Keratinocyte (primary cell): ENCODE results near the gene DSC3. TPM values are rescaled to one million over a fixed set of nuclear protein-coding genes. Genes with fewer than 3 reads are reported as not detected.

ENCODE experiments used
- DNase-seq: peaks from one replicate; pipeline ENCODE4 v3.0.0-alpha.2; 2011; ENCODE audit warnings: low read depth, missing footprints, low spot score
- FAIRE-seq: peaks from 2 replicates; lab custom pipeline; 2011; peaks lifted over from hg19 to GRCh38; lab: Jason Lieb, UNC
- H2AFZ ChIP-seq: 2 replicates; pipeline ENCODE4 v1.6.0; 2012; ENCODE audit warnings: low read length, control low read depth, inconsistent platforms; ENCODE audit not compliant: control insufficient read depth
- H3K27ac ChIP-seq: 2 replicates; pipeline ENCODE4 v1.5.1; 2011; ENCODE audit warnings: low read length; ENCODE audit not compliant: control insufficient read depth, insufficient read depth
- H3K27me3 ChIP-seq: 3 replicates; pipeline ENCODE4 v1.6.0; 2011; ENCODE audit warnings: low read length; ENCODE audit not compliant: control insufficient read depth, insufficient read depth; ENCODE audit errors: extremely low read depth
- H3K36me3 ChIP-seq, 2 experiments: 2 replicates in 1 of 2; 3 replicates in 1 of 2; pipeline ENCODE4 v1.5.1; 2011; ENCODE audit warnings: low read length in 2 of 2, mild to moderate bottlenecking in 1 of 2; ENCODE audit not compliant: control insufficient read depth in 2 of 2, insufficient read depth in 2 of 2; ENCODE audit errors: extremely low read depth in 1 of 2
- H3K4me1 ChIP-seq: 3 replicates; pipeline ENCODE4 v1.5.1; 2011; ENCODE audit warnings: low read length; ENCODE audit not compliant: control insufficient read depth, insufficient read depth; ENCODE audit errors: extremely low read depth
- H3K4me2 ChIP-seq: 3 replicates; pipeline ENCODE4 v1.6.0; 2011; ENCODE audit warnings: low read depth, low read length; ENCODE audit not compliant: control insufficient read depth, insufficient read depth; ENCODE audit errors: extremely low read depth
- H3K4me3 ChIP-seq, 3 experiments: fragments of 200-600 bp in 1 of 3; sonication (generic) in 1 of 3; 2 replicates in 2 of 3; 3 replicates in 1 of 3; pipeline ENCODE4 v1.5.1; 2011 to 2016; ENCODE audit warnings: low read length in 3 of 3, mild to moderate bottlenecking in 3 of 3, control low read depth in 2 of 3, inconsistent platforms in 1 of 3, low read depth in 1 of 3, mixed read lengths in 1 of 3, mixed run types in 1 of 3, moderate library complexity in 1 of 3; ENCODE audit not compliant: control insufficient read depth in 2 of 3, insufficient read depth in 2 of 3; ENCODE audit errors: extremely low read depth in 1 of 3
- H3K79me2 ChIP-seq: 2 replicates; pipeline ENCODE4 v1.6.0; 2012; ENCODE audit warnings: low read length; ENCODE audit not compliant: control insufficient read depth, insufficient read depth
- H3K9ac ChIP-seq: 3 replicates; pipeline ENCODE4 v1.6.0; 2011; ENCODE audit warnings: low read length; ENCODE audit not compliant: control insufficient read depth, insufficient read depth; ENCODE audit errors: extremely low read depth
- H3K9me1 ChIP-seq: 3 replicates; pipeline ENCODE4 v1.6.0; 2011; ENCODE audit warnings: low read length; ENCODE audit not compliant: control insufficient read depth, insufficient read depth; ENCODE audit errors: extremely low read depth
- H3K9me3 ChIP-seq: 2 replicates; pipeline ENCODE4 v1.5.1; 2012; ENCODE audit warnings: low read depth, low read length; ENCODE audit not compliant: control insufficient read depth
- H4K20me1 ChIP-seq: 3 replicates; pipeline ENCODE4 v1.6.0; 2011; ENCODE audit warnings: low read length; ENCODE audit not compliant: control insufficient read depth, insufficient read depth; ENCODE audit errors: extremely low read depth
- CTCF ChIP-seq, 3 experiments: IDR thresholded peaks in 1 of 3; conservative IDR thresholded peaks in 1 of 3; optimal IDR thresholded peaks in 1 of 3; 2 replicates in 2 of 3; 3 replicates in 1 of 3; pipeline versions ENCODE3 to v1.5.1; 2011; ENCODE audit warnings: low read length in 3 of 3, mild to moderate bottlenecking in 3 of 3, moderate library complexity in 2 of 3, control low read depth in 1 of 3, inconsistent platforms in 1 of 3; ENCODE audit not compliant: insufficient read depth in 2 of 3; ENCODE audit errors: extremely low read depth in 1 of 3
- EZH2 ChIP-seq: IDR thresholded peaks from one replicate; pipeline ENCODE4 v1.6.1; 2012; ENCODE audit warnings: inconsistent platforms, mild to moderate bottlenecking, low read length, moderate library complexity
- dilution Hi-C: fragments of 300-500 bp; cut with MboI; formaldehyde crosslinking; loops from one replicate; pipeline ENCODE4 v1.7.0; 2020; ENCODE audit warnings: low sequenced_read_pairs; ENCODE audit not compliant: extremely low pct_ligation_motif_present
- polyA plus RNA-seq, 5 experiments: library from polyadenylated mRNA; depleted of rRNA in 3 of 5; stranded (reverse) in 3 of 5; stranded (forward) in 1 of 5; unstranded in 1 of 5; fragments of >200 nt; gene quantifications; 1 replicate in 1 of 5; 2 replicates in 3 of 5; 3 replicates in 1 of 5; pipeline versions ENCODE4 v1.2.1 to v1.2.3, GENCODE V29; 2011 to 2012; ENCODE audit warnings: missing spikeins in 2 of 5, low read depth in 1 of 5, low replicate concordance in 1 of 5

DSC3 gene
- polyA plus RNA-seq, 1 donor (not counting 4 experiments of a cell fraction or from before 2014, with no cell fraction given) = 116 TPM

- no peak overlapping the region for H2AFZ ChIP-seq
- dilution Hi-C loops = no loop called here
Measured at GRCh38 chr18:30988440-30988839, 54.1 kb downstream of the DSC3 start.

GRCh38 chr18:30987467-30988241, 54.9 kb downstream of the DSC3 start:
- no peak for TF ChIP-seq EZH2
- no peak for TF ChIP-seq CTCF (optimal IDR thresholded peaks at IDR 0.05 in 1 of 3, IDR thresholded peaks at IDR 0.05 in 1 of 3, conservative IDR thresholded peaks at IDR 0.05 in 1 of 3; ENCODE audit: extremely low read depth in 1 of 3, insufficient read depth in 2 of 3, low read length in 3 of 3)
- peak overlapping the region; percentile 94 for H3K4me2 ChIP-seq
- peaks cover 0 to 6% of the 10 kb centered on the region in 2 experiments for H3K36me3 ChIP-seq
- dilution Hi-C loops = no loop called here
- H3K9me1 ChIP-seq = peaks cover 4% of the 10 kb centered on the region
- H2AFZ ChIP-seq = no peak overlapping the region
- H3K27ac ChIP-seq = peak overlapping the region; percentile 98
- no peaks in the 10 kb centered on the region for H3K79me2 ChIP-seq
- H3K9me3 ChIP-seq = no peaks in the 10 kb centered on the region
- H3K4me1 ChIP-seq = peaks cover 42% of the 10 kb centered on the region
- FAIRE-seq (peak; percentile 99), DNase-seq (peak; percentile 98)
- peak overlapping the region; percentile 83 for H3K9ac ChIP-seq
- no peaks in the 10 kb centered on the region for H3K27me3 ChIP-seq
- H4K20me1 ChIP-seq = no peaks in the 10 kb centered on the region
- H3K4me3 ChIP-seq = peak overlapping the region in 2 of 3 experiments; percentile 46 to 56

More at GRCh38 chr18:30988440-30988839, 54.1 kb downstream of the DSC3 start:
- peak overlapping the region; percentile 83 for H3K9ac ChIP-seq
- peak overlapping the region; percentile 94 for H3K4me2 ChIP-seq
- peak; percentile 87 for FAIRE-seq
- H3K36me3 ChIP-seq = peaks cover 2 to 11% of the 10 kb centered on the region in 2 experiments
- no peaks in the 10 kb centered on the region for H3K79me2 ChIP-seq
- H3K4me1 ChIP-seq = peaks cover 46% of the 10 kb centered on the region
- DNase-seq = no peak
- H3K27me3 ChIP-seq = no peaks in the 10 kb centered on the region
- no peak overlapping the region for H3K4me3 ChIP-seq
- no peaks in the 10 kb centered on the region for H4K20me1 ChIP-seq
- TF ChIP-seq CTCF (optimal IDR thresholded peaks at IDR 0.05 in 1 of 3, IDR thresholded peaks at IDR 0.05 in 1 of 3, conservative IDR thresholded peaks at IDR 0.05 in 1 of 3; ENCODE audit: extremely low read depth in 1 of 3, insufficient read depth in 2 of 3, low read length in 3 of 3) (no peak), EZH2 (no peak)
- H3K9me3 ChIP-seq = no peaks in the 10 kb centered on the region
- peak overlapping the region; percentile 98 for H3K27ac ChIP-seq
- peaks cover 4% of the 10 kb centered on the region for H3K9me1 ChIP-seq
